Sigmoid colon (tissue), 7 donors: Measurements from ENCODE around the gene COMMD3. TPM values are rescaled to one million over a fixed set of nuclear protein-coding genes. Genes with fewer than 3 reads are reported as not detected.

ENCODE experiments used
- DNase-seq: peaks from one replicate; pipeline ENCODE4 v3.0.0-alpha.2; 2019
- H3K27ac ChIP-seq, 4 donors: fragments of 200-600 bp; sonication (generic); one replicate each; pipeline ENCODE4 v1.5.1; 2016 to 2019; ENCODE audit warnings: mild to moderate bottlenecking in 1 of 4
- H3K27me3 ChIP-seq, 3 donors: fragments of 200-600 bp; sonication (generic); one replicate each; pipeline ENCODE4 v1.5.1; 2019; ENCODE audit warnings: mild to moderate bottlenecking in 1 of 3
- H3K36me3 ChIP-seq, 4 donors: fragments of 200-600 bp; sonication (generic); one replicate each; pipeline ENCODE4 v1.5.1; 2016 to 2019
- H3K4me1 ChIP-seq, 4 donors: fragments of 200-600 bp; sonication (generic); one replicate each; pipeline ENCODE4 v1.5.1; 2017 to 2019
- H3K4me3 ChIP-seq, 4 donors: fragments of 200-600 bp; sonication (generic); one replicate each; pipeline ENCODE4 v1.5.1; 2017 to 2019; ENCODE audit warnings: mild to moderate bottlenecking in 2 of 4, moderate library complexity in 1 of 4
- H3K9me3 ChIP-seq, 4 donors: fragments of 200-600 bp in 3 of 4; sonication (generic) in 3 of 4; one replicate each; pipeline versions ENCODE4 v1.5.1 to v1.6.1; 2013 to 2019
- CTCF ChIP-seq, 4 experiments: fragments of 450-650 bp in 3 of 4; fragments of 200-600 bp in 1 of 4; IDR thresholded peaks; one replicate each; pipeline ENCODE4 v1.5.1; 2016 to 2019; ENCODE audit warnings: antibody characterized with exemption in 4 of 4, mild to moderate bottlenecking in 3 of 4, moderate library complexity in 2 of 4
- EP300 ChIP-seq, 4 donors: sonication (generic); formaldehyde crosslinking; IDR thresholded peaks; one replicate each; pipeline ENCODE4 v1.6.1; 2017; ENCODE audit warnings: antibody characterized with exemption in 4 of 4
- POLR2A ChIP-seq, 2 donors: fragments of 450-650 bp; IDR thresholded peaks; one replicate each; pipeline ENCODE4 v1.6.1; 2016; ENCODE audit warnings: antibody characterized with exemption in 2 of 2, mild to moderate bottlenecking in 2 of 2, moderate library complexity in 2 of 2
- POLR2AphosphoS5 ChIP-seq, 4 donors: sonication (generic); formaldehyde crosslinking; IDR thresholded peaks; one replicate each; pipeline ENCODE4 v1.6.1; 2017; ENCODE audit warnings: antibody characterized with exemption in 4 of 4
- whole genome bisulfite sequencing, 2 donors: extraction: QIAGEN DNeasy Blood & Tissue Kit; methylation state at CpG; one replicate each; pipeline ENCODE4 v1.1.7; 2013; 5-methylcytosine and 5-hydroxymethylcytosine counted together
- intact Hi-C: fragments of 100-400 bp; cut with DNase I; formaldehyde crosslinking; loops from one replicate; pipeline ENCODE4 v1.15.1; 2023
- polyA plus RNA-seq, 3 donors: library from polyadenylated mRNA; stranded (reverse); fragments of 200-250 nt; gene quantifications; one replicate each; pipeline ENCODE4 v1.2.3, GENCODE V29; 2013
- total RNA-seq, 4 donors: library from RNA; depleted of rRNA; stranded (reverse); fragments of >200 nt; gene quantifications; one replicate each; pipeline ENCODE4 v1.1.0, GENCODE V29; 2016
- donor health status: healthy with polysubstance abuse.
- donor health status: Bipolar disorder and iron deficiency.
- donor health status: healthy.

COMMD3 gene
- total and polyA plus RNA-seq, 7 donors = 42.3 to 80.1 (median 57.8) TPM

DNA sequence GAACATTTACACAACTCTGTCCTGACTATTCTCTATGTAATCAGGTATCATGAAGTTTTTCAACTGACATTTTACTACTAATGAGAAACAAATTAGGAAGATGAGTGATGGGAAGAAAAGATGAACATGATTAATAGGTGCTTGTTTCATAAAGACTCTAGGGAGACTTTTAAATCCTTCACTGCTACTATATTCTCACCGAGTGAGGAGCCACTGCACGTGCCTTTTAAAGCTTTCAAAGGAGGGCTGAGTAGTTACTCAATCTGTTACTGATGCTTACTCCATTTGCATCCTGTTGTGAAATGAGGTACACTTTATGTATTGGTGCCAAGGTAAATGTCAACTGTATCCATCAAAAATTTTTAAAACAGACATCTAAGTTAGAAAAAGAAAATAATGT lies 1.3 kb upstream of the COMMD3 start:
- TF ChIP-seq POLR2A (IDR thresholded peaks at IDR 0.05) (no peak), POLR2AphosphoS5 (IDR thresholded peaks at IDR 0.05) (no peak), CTCF (IDR thresholded peaks at IDR 0.05) (no peak), EP300 (IDR thresholded peaks at IDR 0.05) (no peak)
- no peak overlapping the region for H3K4me3 ChIP-seq
- H3K27ac ChIP-seq = peak overlapping the region in 3 of 4 donors; percentile 94 to 96 (median 96)
- no peak for DNase-seq
- intact Hi-C loops = loop anchor here (2.0 to 5.0 kb wide), 3 partner anchors 62 to 672 kb away; partner anchors contain the start of gene DNAJC1
- peaks cover 0 to 35% (median 20%) of the 10 kb centered on the region in 4 donors for H3K4me1 ChIP-seq
- no peaks in the 10 kb centered on the region for H3K27me3 ChIP-seq
- no peaks in the 10 kb centered on the region for H3K36me3 ChIP-seq
- H3K9me3 ChIP-seq = no peaks in the 10 kb centered on the region
- WGBS, 2 donors = 66 to 76% methylated on average over 2 of the region's 2 CpGs

- intact Hi-C loops = loop anchor here (1.0 to 5.0 kb wide), 4 partner anchors 63 to 672 kb away; partner anchors contain the start of gene DNAJC1
- no peaks in the 10 kb centered on the region for H3K36me3 ChIP-seq
- WGBS, 2 donors = 1% methylated on average over 53 of the region's 53 CpGs
- no peak for DNase-seq
- H3K4me1 ChIP-seq = peaks cover 0 to 38% (median 24%) of the 10 kb centered on the region in 4 donors
- H3K27ac ChIP-seq = peak overlapping the region; percentile 94 to 96 (median 96)
- H3K27me3 ChIP-seq = no peaks in the 10 kb centered on the region
- no peak for TF ChIP-seq POLR2AphosphoS5 (IDR thresholded peaks at IDR 0.05)
- no peak for TF ChIP-seq EP300 (IDR thresholded peaks at IDR 0.05)
- no peak for TF ChIP-seq CTCF (IDR thresholded peaks at IDR 0.05)
- no peak for TF ChIP-seq POLR2A (IDR thresholded peaks at IDR 0.05)
- no peaks in the 10 kb centered on the region for H3K9me3 ChIP-seq
- peak overlapping the region; percentile 69 to 87 (median 78) for H3K4me3 ChIP-seq
Measured at GRCh38 chr10:22315455-22316285, 518 bp upstream of the COMMD3 start.

DNA sequence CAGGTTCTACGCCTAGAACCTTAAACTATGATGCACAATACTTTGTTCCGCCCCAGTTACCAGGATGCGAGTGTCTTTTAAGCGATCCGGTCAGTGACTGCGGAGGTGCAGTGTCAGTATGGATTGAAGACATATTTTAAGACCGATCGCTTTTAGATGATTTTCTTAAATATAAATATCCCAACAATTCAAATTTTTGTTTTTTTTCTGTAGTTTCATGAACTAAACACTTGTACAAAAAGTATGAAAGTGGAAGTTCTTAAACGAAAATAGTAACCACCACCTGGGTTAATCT lies 835 bp downstream of the COMMD3 start:
- no peaks in the 10 kb centered on the region for H3K9me3 ChIP-seq
- intact Hi-C loops = loop anchor here (5.0 kb wide), 2 partner anchors 315 to 670 kb away; partner anchors contain the start of gene DNAJC1
- peak overlapping the region; percentile 69 to 87 (median 78) for H3K4me3 ChIP-seq
- no peak for DNase-seq
- H3K4me1 ChIP-seq = peaks cover 0 to 38% (median 24%) of the 10 kb centered on the region in 4 donors
- H3K27ac ChIP-seq = peak overlapping the region; percentile 94 to 96 (median 96)
- WGBS, 2 donors = 6 to 7% methylated on average over 9 of the region's 9 CpGs
- no peak for TF ChIP-seq CTCF (IDR thresholded peaks at IDR 0.05)
- TF ChIP-seq POLR2A (IDR thresholded peaks at IDR 0.05) = no peak
- no peak for TF ChIP-seq POLR2AphosphoS5 (IDR thresholded peaks at IDR 0.05)
- TF ChIP-seq EP300 (IDR thresholded peaks at IDR 0.05) = no peak
- peaks cover 0 to under 1% (median 0%) of the 10 kb centered on the region in 3 donors for H3K27me3 ChIP-seq
- H3K36me3 ChIP-seq = no peaks in the 10 kb centered on the region

GRCh38 chr10:22317771-22318565 lies 1.8 kb downstream of the COMMD3 start:
- H3K27me3 ChIP-seq = peaks cover 0 to 9% (median 0%) of the 10 kb centered on the region in 3 donors
- H3K9me3 ChIP-seq = no peaks in the 10 kb centered on the region
- TF ChIP-seq EP300 (IDR thresholded peaks at IDR 0.05) (no peak), POLR2A (IDR thresholded peaks at IDR 0.05) (no peak)
- H3K4me3 ChIP-seq = no peak overlapping the region
- peaks cover 0 to 46% (median 30%) of the 10 kb centered on the region in 4 donors for H3K4me1 ChIP-seq
- intact Hi-C loops = loop anchor here (5.0 kb wide), 2 partner anchors 316 to 669 kb away; partner anchors contain the start of gene DNAJC1
- no peaks in the 10 kb centered on the region for H3K36me3 ChIP-seq
- H3K27ac ChIP-seq = peak overlapping the region; percentile 94 to 96 (median 96)
- whole genome bisulfite sequencing, 2 donors = 82 to 91% methylated on average over 6 of the region's 6 CpGs
- DNase-seq = no peak
